GM12873 (cell line): ENCODE data around the gene QTRT2.

Source experiments
- TF ChIP-seq, protein P1 (sequence below): IDR thresholded peaks from 2 replicates; pipeline ENCODE4 v1.5.1; 2012; ENCODE audit warnings: low read depth, mild to moderate bottlenecking, moderate library complexity, low read length, control low read depth; ENCODE audit not compliant: insufficient read depth; ENCODE audit errors: missing control alignments

Gene QTRT2

DNA sequence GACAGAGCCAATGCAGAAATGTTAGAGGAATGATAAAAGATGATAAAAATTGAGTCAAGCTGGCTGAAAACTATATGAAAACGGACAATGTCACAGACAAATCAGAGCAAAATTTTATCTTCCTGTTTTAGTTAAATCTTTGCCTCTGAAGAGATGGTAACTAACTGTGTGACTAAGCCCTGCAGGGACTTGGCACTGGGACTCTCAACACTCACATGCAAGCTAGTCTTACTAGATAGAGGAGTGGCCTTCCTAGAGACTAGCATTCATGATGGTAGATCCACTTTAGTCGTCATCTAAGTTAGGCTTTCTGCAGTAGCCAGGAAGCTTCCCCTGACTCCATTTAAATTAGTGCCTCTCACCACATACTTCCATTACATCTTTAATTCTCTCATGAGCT is 4.3 kb upstream of the QTRT2 start:
- TF ChIP-seq, protein P1, sequence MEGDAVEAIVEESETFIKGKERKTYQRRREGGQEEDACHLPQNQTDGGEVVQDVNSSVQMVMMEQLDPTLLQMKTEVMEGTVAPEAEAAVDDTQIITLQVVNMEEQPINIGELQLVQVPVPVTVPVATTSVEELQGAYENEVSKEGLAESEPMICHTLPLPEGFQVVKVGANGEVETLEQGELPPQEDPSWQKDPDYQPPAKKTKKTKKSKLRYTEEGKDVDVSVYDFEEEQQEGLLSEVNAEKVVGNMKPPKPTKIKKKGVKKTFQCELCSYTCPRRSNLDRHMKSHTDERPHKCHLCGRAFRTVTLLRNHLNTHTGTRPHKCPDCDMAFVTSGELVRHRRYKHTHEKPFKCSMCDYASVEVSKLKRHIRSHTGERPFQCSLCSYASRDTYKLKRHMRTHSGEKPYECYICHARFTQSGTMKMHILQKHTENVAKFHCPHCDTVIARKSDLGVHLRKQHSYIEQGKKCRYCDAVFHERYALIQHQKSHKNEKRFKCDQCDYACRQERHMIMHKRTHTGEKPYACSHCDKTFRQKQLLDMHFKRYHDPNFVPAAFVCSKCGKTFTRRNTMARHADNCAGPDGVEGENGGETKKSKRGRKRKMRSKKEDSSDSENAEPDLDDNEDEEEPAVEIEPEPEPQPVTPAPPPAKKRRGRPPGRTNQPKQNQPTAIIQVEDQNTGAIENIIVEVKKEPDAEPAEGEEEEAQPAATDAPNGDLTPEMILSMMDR, result no peak

DNA sequence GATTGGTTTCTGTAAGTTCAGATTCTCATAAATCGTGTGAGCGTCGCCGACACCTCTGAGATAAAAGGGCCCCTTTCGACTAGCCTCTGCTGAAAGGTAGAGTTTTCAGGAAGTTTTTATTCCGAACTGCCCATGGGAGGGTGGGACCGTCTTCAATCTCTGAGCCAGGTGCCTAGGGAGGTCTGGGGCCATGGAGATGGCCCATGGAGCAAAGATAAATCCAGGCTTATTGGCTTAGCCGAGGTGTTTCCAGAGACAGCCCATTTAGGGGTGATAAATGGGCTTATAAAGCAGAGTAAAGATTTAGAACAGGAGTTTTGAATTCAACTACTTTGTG is 442 bp downstream of the QTRT2 start:
- TF ChIP-seq, protein P1, result no peak

DNA sequence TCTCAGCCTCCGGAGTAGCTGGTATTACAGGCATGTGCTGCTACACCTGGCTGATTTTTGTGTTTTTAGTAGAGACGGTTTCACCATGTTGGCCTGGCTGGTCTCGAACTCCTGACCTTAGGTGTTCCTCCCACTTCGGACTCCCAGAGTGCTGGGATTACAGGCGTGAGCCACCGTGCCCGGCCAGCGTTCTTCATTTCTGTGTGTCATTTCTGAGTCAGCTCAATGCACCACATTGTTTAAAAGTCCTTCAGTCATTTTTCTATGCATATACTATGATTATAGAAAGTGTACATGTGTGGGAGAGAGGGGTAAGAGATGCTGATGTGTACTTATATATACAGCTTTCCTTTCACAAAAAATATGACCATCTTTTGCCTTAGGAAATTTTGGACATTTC is 2.1 kb downstream of the QTRT2 start:
- TF ChIP-seq, protein P1, result no peak

DNA sequence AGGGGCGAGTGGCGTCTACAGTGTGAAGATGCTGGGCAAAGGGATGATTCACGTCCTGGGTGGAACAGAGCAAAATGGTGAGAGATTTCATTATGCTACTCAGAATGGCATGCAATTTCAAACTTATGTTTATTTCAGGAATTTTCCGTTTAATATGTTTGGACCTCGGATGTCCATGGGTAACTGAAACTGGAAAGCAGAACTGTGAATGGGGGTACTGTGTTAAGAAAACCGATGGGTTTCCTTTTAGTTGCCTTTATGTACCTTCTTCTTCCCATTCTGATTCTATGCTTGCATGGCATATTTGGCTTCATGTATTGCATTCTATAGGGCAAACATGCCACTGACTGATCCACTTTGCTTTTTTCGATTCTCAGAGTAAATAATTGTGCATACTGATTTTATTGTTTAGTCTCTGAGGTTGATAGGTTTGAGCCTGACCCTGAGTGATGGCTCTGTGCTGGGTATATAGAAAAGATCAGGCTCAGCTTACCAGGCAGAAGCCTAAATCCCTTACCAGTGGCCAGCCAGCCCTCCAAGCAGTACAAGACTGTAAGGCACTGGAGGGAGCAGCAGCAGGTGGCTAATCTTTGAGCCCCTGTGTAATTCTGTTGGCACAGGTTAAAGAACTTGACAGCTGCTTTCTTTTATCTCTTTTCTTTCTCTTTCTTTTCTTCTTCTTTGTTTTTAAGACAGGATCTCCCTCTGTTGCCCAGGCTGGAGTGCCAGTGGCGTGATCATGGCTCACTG is 4.5 kb downstream of the QTRT2 start:
- TF ChIP-seq, protein P1, result no peak

DNA sequence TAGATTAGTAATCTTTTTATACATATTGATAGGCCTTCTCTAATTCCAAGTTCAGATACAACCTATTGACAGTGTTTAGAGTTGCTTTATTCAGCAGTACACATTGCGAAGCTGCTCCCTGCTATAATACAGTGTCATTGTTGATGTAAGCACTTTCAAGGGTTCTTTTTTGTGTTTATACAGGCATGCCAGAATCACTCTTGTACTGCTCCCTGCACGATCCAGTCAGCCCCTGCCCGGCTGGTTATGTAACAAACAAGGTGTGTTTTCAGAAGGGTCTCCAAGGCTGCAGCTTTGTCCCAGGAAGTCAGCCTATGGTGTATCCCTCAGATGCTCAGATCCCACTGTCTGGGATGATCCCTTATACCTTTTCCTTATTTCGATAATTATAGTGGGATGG is 11.3 kb downstream of the QTRT2 start:
- TF ChIP-seq, protein P1, result no peak

DNA sequence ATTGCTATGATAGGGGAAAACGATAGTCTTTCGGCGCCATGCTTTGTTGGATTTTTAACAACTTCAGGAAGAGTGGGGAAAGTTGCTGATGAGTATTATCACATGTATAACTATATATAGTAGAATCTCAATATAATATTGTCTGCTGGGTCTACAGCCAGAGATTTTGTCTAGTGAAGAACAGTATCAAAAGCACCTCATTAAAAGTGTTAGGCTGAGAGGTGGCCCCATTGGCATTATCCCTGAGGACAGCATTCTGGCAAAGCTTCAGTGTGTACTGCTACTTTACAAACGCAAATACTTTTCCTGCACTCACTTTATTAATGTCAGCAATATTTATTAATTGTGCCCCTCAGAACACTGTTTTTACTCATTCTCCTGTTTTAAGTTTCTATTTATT is 11.8 kb downstream of the QTRT2 start:
- TF ChIP-seq, protein P1, result no peak

DNA sequence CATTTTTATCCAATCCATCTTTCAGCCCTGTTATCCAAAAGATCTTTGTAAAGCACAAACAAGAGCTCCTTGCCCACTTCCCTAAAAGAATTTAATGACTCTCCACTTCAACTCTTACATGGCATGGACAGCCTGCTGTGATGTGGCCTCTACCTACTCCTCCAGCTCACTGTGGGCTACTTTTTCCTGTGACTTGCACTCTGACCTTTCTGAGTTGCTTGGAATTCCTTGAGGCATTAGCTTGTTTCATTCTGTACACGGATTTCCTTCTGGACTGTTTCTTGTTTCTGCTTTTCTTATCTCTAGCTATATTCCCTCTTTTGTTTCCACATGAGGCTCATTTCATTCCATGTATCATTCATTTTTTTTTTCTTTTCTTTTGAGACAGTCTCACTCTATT is 15.2 kb downstream of the QTRT2 start:
- TF ChIP-seq, protein P1, result no peak
